Activated T-helper 1 cell treated with Interleukin-2 at 50 U/mL for 16 hours (primary cell): ENCODE data around the gene OLFM1.
"Not testable (repeated sequence)": the region's sequence is repeated elsewhere in the genome, so short reads cannot be mapped to it uniquely, and the experiment has no call there.

Source experiments
- DNase-seq: peaks from one replicate; pipeline ENCODE4 v3.0.0-alpha.2; 2020; ENCODE audit warnings: low read depth

The OLFM1 gene

DNA sequence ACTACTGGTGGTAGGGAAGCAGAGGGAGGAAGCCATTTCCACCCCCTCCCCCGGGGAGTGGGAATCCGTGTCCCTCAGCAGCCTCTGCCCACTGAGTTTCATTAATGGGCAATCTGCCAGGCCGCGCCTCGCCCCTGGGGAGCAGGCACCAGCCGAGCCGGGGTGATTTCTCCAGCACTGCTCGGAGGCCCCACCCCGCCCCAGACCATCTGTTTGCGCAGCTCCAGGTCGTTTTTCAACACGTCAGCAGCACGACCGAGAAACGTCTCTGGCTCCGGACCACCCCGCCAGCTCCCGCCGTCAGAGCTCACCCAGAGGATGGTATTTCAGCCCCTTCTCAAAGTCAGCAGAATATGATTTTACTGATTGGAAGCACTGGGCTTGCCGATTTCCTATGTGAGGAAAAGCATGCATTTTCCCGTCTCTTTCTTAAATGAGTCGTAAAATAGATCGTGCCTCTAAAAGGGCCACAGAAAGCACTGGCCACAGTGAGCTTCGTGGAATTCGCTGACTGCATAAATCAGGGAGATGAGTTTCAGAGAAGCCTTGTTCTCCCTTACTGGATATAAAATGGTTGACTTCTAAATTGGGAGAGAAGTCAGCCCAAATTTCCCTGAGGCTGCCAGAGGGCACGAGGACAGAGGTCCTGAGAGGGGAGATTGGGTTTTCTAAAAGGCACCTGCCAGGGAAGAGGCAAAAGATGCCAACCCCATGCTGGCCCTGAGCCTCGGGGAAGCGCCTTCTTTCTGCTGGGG is 47.0 kb downstream of the OLFM1 start:
- no peak for DNase-seq

DNA sequence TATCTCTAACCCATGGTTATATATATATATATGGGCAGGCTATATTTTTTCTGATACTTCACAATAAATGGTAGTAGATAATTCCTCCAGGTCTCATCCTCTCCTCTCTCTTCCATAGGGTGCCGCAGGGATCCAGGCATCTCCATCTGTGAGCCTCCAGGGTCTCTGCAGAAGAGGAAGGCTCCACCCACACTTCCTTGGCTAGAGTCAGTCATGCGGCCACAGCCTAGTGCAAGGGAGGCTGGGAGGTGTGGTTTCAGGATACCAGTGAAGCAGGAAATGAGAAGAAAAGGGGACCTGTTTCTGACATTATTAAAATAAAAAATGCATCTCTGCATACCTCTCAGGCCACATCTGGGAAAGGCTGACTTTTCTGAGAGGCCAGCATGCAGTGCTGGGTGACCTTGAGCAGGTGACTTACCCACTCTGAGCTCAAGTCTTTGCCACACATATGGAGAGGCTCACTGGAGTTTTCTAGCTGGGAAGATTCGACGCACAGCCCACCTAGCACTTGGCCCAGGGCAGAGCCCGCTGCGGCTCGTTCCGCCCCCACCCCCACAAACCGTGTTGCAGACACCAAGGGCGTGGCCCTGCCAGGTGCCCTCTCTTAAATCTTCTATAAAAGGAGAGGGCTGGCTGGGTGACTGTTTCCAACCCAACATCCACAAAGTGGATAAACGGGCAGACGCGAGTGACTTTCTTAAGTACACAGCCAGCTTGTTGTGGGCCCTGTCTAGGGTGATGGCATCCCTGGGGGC is 47.9 kb downstream of the OLFM1 start:
- no peak for DNase-seq

DNA sequence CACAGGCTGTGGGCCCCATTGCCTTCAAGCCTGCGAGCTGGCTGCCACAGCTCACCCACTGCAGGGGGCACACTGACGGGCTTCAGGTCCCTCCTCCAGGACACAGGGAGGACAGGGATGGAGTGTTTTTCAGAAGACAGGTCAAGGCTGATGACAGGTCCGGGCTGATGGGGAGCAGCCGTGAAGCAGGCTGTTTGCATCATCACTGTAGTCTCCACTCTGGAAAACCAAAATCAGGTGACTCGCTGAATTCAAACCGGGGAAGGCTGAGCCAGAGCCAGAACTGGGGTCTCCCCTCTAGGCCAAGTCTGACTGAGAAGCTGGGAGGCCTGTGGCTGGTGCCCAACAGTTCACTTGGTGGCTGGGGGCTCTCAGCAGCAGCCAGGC is 48.5 kb downstream of the OLFM1 start:
- DNase-seq = no peak

DNA sequence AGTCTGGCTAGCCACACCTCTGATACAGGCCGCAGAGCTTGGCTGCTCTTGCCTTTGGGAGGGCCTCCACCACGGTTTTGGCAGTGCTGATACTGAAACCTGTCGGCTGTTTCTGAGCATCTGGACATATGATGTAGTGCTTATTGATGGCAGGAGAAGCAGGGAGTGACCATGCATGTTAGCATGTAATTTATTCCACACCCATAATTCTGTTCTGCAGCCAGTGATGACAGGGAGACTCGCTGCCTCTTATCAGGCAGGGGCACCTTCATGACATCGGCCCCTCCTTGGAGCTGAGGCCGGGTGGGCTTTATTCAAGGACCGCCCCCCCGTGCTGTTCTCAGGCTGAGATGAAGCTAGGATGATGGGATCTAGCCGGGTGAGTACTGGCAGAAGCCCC is 49.0 kb downstream of the OLFM1 start:
- DNase-seq = no peak

DNA sequence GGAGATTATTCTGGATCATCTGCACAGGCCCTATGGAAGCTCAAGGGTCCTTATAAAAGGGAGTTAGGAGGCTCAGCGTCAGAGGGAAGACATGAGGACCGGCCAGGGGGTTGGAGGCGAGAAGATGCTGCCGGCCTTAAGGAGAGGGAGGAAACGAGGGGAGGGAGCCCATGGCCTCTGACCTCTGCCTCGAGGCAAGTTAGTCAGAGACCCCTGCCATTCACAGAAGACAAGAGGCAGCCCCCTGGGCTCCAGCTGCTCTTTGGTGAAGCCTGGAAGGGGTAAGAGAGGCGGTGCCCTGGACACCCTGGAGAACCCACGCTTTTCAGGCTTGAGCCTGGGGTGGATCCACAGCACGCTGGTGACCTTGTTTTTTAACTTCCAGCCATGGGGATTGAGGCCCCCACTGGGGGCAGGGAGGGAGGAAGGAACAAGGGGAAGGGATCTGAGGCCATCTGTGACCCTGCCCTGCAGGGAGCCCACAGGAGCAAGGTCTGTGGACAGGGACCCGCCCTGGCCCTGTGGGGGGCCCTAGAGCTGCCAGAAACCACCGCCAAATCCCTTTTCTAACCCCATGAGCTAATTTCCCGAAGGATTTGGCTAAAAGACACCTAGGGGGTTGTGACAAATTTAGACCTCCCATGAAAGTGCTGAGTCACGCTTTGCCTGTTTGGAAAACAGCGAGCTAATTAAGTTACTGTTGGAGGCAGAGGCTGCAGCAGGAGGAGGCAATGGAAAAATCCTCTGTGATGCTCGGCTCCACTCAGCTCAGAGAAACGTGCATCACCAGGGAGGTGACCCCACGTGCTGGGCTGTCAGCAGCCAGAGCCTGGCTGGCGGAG is 49.7 kb downstream of the OLFM1 start:
- DNase-seq = no peak

DNA sequence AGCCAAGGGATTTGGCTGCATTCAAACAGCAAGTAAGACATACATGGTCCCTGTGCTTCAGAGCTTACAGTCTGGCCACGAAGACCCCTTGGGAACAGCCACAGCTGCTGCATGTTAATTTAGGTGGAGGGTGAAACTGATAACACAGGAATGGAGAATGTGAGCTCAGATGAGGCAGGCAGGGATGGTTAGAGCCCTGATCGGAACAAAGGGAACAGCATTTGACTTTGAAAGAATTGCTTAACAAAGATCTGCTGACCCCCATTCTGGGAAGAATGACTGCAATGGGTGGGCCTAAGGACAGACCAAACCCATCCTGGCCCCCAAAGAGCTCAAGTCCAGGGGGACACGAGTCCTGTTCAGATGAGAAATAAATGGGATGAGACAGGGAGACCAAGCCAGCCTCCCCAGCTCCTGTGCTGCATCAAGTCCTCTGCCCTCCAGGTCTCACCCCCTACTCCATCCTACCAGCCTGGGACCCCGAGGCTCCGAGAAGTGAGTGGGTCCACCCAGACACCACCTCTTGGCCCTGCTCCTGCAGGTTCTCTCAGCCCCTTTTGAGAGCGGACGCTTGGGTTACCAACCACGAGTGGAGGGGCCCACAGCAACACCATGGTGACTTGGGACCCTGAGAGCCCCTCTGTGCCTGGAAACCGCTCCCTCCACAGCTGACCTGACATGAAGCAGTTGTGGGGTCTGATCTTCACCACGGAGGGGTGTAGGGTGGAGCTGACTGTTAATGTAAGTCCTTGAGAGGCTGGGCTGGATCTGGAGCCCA is 50.8 kb downstream of the OLFM1 start:
- no peak for DNase-seq

DNA sequence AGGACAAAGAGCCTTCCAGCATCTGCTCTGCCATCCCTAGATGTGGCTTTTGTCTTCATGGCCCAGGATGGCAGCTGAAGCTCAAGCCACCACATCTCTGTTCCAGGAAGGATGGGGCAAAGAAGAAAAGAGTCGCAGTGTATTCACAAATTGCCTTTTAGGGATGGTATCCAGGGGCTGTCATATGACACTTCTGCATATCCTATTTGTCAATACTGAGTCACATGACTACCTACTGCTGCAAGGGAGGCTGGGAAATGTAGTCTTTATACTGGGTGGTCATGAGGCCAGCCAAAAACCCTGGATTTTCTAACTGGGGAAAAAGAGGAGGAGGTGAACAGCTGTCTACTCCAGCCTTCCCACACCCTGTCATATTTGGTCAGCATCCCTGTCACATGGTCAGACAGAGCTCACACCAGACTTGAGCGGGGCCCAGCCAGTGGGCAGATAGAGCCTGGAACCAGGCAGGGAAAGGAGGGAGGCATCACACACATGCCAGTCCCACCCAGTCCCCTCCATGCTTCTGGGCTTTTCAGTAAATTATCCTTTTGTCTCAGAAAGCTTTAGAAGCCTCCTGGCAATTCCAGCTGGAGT is 52.0 kb downstream of the OLFM1 start:
- DNase-seq = no peak

DNA sequence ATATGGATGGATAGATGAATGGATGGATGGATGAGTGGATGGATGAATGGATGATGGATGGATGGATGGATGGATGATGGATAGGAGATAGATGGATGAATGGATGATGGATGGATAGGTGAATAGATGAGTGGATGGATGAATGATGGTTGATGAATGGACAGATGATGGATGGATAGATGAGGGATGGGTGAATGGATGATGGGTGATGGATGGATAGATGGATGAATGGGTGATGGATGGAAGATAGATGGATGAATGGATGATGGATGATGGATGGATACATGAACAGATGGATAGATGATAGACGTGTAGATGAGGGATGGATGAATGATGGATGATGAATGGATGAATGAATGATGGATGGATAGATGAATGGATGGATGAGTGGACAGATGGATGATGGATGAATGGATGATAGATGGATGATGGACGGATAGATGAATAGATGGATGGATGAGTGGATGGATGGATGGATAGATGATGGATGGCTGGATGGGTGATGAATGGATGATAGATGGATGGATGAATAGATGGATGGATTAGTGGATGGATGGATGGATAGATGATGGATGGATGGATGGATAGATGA is 53.8 kb downstream of the OLFM1 start:
- no peak for DNase-seq

DNA sequence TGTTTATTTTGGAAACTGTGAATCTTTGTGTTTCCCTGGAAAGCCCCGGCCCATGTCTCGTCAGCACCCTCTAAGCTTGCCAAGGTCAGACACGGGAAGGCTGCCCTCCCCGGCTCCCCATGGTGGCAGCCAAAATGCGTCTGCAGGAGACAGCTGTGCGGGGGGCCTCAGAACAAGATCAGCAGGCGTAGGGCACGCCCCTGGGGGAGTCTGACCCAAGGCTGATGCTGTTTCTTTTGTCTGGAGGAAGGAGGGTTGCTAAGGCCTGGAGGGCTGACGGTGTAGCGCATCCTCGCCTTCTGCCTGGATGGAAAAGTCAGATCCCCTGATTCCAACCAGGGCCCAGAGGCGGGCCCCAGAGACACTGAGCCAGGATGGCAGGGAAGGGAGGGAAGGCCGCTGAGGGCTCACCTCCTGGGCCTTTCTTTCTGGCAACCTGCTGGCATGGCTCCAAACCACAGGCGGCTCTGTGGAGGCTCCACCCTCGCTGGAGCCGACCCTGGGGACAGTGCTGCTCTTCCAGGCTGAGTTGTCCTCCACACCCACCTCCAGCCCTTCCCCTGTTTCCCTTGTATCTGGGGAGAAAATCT is 57.2 kb downstream of the OLFM1 start:
- no peak for DNase-seq

DNA sequence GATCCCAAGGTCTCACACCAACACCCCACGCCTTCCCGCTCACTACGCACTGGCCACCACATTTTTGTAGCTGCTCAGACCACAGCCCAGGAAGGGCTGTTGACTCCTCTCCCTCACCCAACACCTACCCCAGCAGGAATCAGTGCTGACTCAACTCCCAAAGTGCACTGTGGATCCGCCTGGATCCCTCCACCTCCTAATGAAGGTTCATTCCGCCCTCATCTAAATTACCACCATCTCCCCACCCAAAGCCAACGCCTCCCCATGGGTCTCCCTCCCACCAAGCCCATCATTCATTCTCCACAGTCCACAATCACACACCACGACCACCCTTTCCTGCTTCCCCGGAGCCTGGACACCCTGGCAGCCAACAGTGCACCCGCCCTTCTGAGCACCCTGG is 57.8 kb downstream of the OLFM1 start:
- DNase-seq = no peak

DNA sequence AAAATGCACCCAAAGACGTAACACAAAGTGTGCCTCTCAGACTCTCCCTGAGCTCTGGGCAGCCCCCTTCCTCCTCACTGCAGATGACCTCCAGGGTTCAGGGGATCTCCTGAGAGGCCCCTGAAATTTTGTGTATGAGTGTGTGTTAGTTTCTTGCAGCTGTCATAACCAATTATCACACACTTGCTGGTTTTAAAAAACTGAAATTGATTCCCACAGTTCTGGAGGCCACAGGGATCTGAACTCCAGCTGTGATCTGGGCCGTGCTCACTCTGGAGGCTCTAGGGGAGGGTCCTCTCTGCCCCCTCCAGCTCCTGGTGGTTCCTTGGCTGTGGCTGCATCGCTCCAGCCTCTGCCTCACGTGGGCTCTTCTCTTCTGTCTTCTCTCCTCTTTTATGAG is 58.8 kb downstream of the OLFM1 start:
- DNase-seq = no peak

DNA sequence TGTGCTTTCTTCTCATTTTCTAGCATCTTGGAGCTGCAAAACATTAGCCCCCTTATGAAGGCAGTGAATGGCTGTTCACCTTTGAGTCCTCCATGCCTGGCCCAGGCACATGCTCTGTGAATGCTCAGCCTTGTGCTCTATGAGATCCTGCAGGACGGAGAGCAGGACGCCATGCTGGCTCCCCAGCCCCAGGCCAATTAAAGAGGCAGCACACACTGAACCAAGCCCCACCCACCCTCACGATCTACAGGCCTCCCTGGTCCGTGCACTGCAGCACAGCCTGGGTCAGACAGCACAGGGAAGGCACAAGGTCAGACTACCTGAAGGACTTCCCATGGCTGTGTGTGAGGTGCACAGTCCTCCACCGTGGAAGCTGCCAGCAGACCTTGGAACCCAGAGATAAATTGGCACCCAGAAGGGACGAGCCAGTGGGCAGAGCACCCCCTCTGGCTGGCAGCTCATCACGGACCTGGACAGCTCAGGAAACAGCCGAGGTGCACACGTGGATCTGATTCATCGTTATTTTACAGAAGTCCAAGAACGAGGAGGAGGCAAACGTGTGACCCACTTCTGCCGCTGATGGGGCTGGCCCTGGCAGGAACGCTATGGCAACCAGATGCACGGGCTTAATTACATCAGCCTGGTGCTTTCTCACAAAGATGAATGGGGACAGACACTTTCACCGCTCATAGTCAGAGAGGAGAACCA is 59.5 kb downstream of the OLFM1 start:
- no peak for DNase-seq

DNA sequence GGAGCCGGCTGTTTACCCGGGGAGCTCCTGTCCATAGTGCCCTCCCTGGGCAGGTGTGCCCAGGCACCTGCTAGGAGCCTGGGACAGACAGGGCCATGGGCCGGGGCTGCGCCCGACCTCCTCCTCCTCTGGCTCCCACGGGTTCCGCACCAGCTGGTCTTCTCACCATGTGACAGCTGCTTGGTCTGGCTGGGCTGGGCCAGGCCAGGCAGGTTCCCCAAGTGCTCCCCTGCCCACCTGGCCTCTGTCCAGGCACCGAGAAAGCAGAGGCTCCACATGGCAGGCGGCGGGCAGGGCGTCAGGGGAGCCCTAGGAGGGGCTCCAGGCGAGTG is 60.0 kb downstream of the OLFM1 start:
- no peak for DNase-seq

DNA sequence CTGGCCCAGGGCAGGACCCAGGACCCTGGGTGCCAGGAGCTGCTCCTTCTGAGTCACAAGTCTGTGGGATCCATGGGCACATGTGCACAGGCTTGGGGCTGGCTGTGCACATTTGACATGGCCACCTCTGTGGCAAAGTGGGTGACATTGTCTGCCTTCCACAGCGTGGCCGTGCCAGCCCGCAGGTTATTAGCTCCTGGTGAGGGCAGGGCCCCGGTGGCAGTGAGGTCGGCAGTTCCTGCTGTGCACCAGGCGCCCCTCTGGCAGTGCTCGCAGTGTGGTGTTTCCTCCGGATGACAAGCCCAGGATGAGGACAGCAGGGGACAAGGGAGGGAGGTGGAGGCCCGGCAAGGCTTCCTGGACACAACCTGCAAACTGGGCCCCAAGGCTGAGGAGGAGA is 60.5 kb downstream of the OLFM1 start:
- no peak for DNase-seq

DNA sequence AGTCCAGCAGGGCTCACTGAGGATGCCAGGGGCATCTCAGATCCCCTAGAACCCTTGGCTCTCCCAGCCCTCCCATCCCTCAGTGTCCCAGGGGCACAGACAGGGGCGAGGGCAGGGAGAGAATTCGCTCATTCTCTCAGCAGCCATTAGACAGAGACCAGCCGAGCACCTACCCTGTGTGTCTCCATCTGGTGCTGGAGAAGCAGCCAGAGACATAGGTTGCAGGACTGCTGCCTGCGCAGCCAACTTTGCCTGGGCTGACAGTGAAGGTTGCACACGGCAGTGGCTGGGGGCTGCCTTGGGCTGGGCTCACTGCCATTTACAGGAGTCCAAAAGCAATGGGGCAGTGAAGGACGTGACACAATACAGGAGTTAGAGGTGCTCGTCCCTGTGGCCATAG is 60.9 kb downstream of the OLFM1 start:
- DNase-seq = no peak

DNA sequence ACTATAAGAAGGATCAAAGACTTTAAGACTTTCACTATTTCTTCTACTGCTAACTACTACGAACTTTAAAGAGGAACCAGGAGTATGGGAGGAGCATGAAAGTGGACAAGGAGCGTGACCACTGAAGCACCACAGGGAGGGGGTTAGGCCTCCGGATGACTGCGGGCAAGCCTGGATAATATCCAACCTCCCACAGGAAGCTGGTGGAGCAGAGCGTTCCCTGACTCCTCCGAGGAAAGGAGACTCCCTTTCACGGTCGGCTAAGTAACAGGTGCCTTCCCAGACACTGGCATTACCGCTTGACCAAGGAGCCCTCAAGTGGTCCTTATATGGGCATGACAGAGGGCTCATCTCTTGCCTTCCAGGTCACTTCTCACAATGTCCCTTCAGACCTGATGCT is 62.4 kb downstream of the OLFM1 start:
- DNase-seq = not testable (repeated sequence)

DNA sequence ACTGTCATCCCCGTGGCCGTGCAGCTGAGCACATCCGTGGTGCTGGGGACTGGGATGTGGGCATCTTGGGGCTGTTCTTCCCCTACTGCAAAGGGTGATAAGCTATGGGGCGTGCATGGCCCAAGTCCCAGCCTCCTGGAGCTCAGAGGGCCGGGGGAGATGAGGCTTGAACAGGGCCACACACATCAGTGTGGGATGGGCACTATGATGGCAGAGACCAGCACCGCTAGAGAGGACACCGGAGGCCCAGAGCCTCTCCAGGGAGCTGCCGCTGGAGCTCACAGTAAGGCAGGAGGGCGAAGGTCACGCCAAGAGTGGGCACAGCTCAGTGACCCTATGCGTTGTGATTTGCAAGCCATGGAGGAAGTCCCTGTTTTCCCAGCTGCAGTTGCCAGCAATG is 63.5 kb downstream of the OLFM1 start:
- DNase-seq = no peak

DNA sequence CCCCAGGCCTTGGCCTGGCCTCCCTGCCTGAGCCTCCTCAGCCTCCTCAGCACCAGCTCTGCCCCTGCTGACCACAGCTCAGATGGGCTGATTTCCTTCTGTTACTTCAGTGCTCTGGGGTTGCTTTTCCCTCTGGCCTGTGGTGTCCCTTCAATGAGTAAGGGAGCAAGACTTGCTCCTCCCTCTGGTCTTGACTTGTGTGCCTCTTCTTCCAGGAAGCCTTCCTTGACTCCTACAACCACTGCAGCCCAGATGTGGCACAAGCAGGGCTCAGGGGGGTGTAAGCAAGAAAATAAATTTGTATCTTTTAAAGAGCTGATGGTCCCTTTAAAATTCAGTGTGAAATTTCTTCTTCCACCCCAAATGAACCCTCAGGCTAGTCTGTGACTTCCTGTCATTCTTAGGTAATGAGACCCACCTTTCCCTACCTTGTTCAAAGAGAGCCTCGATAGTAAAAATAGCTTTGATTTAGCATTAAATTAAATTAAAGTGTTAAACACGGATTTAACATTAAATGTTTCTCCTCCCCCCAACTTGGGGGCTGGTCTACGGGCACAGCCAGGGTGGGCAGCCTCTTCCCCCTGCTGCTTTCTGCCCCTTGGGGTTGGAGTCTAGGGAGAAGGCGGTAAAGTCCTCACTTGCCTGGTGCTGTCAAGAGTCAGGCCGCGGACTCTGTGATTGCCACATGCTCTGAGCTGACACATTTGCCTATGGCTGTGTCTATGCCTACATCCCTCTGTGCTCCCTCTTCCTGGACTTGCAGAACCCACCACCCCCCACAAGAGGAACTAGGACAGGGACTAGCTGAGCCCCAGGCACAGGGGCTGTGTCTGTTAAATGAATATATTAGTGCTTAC is 64.5 kb downstream of the OLFM1 start:
- DNase-seq = no peak

DNA sequence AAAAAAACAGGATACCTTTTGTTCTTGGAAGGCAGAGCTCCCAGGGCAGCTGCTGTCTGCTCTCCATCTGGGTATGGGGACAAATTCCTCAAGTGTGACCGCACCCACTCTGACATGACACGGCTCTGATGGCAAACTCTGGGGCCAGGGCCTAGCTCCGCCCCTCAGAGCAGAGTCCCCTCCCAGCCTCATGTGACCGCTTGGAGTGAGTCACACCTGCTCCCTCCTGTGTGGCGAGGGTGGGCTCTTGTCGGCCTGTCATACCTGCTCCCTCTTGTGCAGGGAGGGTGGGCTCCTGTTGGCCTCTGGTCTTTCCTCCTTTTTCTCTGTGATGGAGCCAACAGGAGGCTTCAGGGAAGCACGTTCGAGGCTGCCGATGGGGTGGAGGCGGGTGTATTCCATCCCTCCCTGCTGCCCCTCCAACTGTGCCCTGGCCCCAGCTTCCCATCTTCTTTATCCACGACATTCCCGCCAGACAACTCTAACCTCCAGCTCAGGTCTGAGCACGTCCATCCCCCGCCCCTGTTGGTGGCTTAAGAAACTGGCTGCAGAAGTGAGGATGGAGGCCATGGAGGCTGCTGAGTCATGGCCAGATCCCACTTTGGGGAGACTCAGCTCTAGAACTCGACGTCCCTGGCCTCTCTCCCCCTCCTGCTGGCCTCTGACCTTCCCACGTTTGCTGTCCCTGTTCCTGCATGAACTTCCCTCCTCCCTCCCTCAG is 65.3 kb downstream of the OLFM1 start:
- no peak for DNase-seq
